Kidney epithelial cell (primary cell): ENCODE measurements around the gene ETHE1. TPM values are rescaled to one million over a fixed set of nuclear protein-coding genes. Genes with fewer than 3 reads are reported as not detected.

ENCODE experiments used
- DNase-seq: peaks from one replicate; pipeline ENCODE4 v3.0.0-alpha.2; 2010; ENCODE audit warnings: low read depth
- H3K27me3 ChIP-seq: 2 replicates; pipeline ENCODE4 v1.6.0; 2011; ENCODE audit warnings: low read length; ENCODE audit not compliant: control insufficient read depth, insufficient read depth
- H3K36me3 ChIP-seq: 2 replicates; pipeline ENCODE4 v1.5.1; 2011; ENCODE audit warnings: low read length; ENCODE audit not compliant: control insufficient read depth, insufficient read depth
- H3K4me3 ChIP-seq: 2 replicates; pipeline ENCODE4 v1.5.1; 2011; ENCODE audit warnings: low read depth, mild to moderate bottlenecking, control low read depth, low read length
- total RNA-seq: library from RNA; depleted of rRNA; stranded (reverse); fragments of >200 nt; gene quantifications from 2 replicates; pipeline ENCODE4 v1.2.3, GENCODE V29; 2015
- TF ChIP-seq, protein P1 (sequence below): IDR thresholded peaks from 2 replicates; pipeline ENCODE4 v1.5.1; 2011; ENCODE audit warnings: mild to moderate bottlenecking, moderate library complexity, low read length, control low read depth, inconsistent platforms; ENCODE audit not compliant: insufficient read depth, poor library complexity, severe bottlenecking

ETHE1 gene, protein sequence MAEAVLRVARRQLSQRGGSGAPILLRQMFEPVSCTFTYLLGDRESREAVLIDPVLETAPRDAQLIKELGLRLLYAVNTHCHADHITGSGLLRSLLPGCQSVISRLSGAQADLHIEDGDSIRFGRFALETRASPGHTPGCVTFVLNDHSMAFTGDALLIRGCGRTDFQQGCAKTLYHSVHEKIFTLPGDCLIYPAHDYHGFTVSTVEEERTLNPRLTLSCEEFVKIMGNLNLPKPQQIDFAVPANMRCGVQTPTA
- total RNA-seq = 77.8 and 80.4 TPM in 2 replicates

DNA sequence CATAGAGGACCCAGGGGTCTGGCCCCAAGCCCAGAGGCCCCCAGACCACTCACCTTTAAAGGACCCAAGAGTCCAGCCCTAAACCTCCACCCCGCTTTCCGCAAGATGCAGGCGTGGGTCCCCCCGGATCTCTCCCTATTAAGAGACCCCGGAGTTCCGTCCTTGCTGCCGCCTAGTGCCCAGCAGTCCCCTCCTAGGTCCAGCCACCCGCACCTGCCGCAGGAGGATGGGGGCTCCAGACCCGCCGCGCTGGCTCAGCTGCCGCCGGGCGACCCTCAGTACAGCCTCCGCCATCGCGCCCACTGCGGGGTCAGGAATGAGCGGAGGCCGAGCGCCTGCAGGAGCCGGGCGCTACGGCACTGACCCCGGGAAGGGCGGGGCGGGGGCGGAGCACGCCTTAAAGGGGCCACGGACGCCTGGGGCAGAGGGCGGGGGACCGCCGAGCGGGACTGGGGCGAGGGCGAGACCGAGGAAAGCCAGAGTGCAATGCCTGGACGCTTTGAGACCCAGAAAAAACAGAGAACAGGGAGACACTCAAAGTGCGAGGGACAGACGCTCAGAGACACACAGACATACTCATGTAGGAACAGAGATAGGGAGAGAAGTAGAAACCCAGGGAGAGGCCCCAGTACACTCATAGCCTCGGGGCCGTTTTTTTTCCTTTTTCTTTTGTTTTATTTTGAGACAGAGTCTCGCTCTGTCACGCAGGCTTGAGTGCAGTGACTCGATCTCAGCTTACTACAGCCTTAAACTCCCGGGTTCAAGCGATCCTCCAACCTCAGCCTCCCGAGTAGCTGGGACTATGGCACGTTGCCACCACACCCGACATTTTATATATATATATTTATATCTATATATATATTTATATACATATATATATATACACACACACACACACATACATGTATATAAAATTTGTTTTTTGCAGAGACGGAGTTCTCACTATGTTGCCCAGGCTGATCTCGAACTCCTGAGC lies at the start of gene ETHE1:
ETHE1 (minus strand) TSS at position 318 of the 976 bp plus-strand sequence; CDS start at position 294, 24 bp downstream.
- no peak for DNase-seq
- no peaks in the 10 kb centered on the region for H3K27me3 ChIP-seq
- TF ChIP-seq, protein P1, sequence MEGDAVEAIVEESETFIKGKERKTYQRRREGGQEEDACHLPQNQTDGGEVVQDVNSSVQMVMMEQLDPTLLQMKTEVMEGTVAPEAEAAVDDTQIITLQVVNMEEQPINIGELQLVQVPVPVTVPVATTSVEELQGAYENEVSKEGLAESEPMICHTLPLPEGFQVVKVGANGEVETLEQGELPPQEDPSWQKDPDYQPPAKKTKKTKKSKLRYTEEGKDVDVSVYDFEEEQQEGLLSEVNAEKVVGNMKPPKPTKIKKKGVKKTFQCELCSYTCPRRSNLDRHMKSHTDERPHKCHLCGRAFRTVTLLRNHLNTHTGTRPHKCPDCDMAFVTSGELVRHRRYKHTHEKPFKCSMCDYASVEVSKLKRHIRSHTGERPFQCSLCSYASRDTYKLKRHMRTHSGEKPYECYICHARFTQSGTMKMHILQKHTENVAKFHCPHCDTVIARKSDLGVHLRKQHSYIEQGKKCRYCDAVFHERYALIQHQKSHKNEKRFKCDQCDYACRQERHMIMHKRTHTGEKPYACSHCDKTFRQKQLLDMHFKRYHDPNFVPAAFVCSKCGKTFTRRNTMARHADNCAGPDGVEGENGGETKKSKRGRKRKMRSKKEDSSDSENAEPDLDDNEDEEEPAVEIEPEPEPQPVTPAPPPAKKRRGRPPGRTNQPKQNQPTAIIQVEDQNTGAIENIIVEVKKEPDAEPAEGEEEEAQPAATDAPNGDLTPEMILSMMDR = no peak
- H3K4me3 ChIP-seq = peak within 1 kb of the TSS; percentile 91
- no peaks in the 10 kb centered on the region for H3K36me3 ChIP-seq

DNA sequence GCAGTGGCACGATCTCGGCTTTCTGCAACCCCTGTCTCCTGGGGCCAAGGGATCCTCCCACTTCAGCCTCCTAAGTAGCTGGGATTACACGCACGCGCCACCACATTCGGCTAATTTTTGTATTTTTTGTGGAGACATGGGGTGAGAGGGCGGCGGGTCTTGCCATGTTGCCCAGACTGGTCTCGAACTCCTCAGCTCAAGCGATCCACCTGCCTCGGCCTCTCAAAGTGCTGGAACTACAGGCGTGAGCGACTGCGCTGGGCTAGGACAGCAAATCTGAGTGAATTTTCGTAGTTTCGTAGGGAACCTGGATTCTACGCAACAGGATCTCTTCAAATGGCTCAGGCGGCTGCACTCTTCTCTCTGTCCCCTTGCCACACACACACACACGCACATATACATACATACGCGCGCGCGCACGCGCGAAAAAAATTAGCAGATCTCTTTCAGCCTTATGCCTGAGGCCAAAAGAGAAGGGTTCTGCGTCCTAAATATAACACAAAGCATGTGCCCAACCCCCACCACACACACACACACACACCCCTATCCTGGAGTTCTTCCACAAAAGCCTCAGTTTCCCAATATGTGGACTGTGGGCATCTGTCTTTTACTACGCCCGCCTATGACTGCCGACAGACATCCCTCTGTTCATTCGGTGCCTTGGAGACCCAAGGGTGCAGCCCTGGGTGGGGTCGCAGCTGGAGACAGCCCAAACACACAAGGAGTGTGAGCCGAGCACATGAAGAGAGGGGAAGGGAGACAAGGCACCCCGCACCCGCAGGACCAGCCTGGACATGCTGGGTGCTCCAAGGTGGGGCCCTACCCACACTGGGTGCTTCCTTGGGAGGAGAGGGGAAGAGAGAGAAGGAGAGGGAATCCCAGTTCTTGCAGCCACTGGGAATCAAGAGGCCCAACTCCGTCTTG lies 49.2 kb upstream of the ETHE1 start:
- TF ChIP-seq, protein P1 = no peak
- Histone ChIP-seq H3K4me3 (peak overlapping the region; percentile 32), H3K36me3 (no peaks in the 10 kb centered on the region), H3K27me3 (no peaks in the 10 kb centered on the region)
- DNase-seq = no peak

DNA sequence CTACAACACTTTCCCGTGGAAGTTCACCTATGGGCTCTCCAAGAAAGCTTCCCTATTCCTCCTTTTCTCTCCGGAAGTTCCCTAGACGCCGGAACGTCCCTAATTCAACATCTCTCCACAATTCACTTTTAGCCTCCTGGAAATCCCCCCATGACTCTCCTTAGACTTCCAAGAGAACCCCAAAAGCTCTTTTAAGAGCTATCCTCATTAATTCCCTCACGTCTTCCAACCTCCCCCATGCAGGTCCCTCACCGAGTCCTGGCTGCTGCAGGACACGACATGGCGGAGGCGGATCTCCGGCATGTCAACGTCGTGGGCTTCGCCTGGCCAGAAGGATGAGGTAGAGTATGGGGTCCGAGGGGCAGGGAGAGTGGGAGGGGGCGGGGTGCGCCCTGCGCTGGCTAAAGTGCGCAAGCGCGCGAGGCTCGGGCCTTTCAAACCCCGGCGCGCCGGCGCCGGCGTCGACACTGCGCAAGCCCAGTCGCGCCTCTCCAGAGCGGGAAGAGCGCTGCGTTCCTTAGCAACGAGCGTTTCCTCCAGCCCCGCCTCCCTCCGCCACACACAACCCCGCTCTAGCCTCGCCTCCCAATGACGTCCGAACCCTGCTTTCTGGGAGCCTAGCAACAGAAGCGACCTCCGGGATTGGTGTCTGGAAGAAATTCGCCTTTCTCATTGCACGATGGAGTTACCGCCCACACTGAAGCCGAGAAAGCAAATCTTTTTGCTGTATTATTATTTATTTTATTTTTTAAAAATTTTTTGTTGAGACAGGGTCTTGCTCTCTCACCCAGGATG lies 48.4 kb upstream of the ETHE1 start, which contains the start of the genes PINLYP and XRCC1:
PINLYP (plus strand) TSS at position 646 of the 795 bp plus-strand sequence. CDS start 1,391 bp downstream, outside the sequence.
XRCC1 (minus strand) TSS at position 372 of the 795 bp plus-strand sequence; CDS start at position 303, 69 bp downstream.
- TF ChIP-seq, protein P1 = no peak
- peak; percentile 95 for DNase-seq
- Histone ChIP-seq H3K4me3 (peak within 1 kb of the TSS; percentile 81), H3K27me3 (no peaks in the 10 kb centered on the region), H3K36me3 (no peaks in the 10 kb centered on the region)

DNA sequence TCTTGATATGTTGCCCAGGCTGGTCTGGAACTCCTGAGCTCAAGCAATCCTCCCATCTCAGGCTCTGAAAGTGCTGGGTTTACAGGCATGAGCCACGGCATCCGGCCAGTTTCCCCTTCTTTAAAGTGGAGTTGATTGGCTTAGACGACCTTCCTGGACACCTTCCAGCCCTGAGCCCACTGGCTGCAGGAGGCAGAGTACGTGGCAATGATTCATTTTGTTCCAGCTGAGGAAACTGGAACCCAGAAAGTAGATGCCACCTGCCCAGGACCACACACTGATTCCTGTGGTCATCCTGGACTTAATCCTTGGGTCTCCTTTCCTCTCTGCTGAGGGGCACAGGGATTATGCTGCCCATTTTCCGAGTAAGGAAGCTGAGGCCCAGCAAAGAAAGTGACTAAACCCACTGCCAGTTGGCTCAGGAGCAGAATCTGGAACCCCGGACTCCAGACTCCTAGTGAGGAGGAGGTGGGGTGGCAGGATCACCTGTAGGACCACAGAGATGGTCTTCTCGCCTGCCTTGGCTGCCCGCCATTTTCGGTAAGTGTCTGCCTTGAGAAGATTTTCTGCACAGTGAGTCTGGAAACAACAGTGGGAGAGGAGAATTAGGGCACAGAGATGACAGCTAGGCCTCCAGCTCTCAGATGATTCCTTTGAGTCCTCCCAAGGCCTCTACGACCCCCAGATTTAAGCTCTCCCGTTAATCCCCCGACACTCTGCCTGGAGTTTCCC lies 47.6 kb upstream of the ETHE1 start:
- Histone ChIP-seq H3K4me3 (peak overlapping the region; percentile 81), H3K36me3 (no peaks in the 10 kb centered on the region), H3K27me3 (no peaks in the 10 kb centered on the region)
- TF ChIP-seq, protein P1 = no peak
- DNase-seq = no peak
